NCI-H1417 treated with DMSO at 0.1 percent for 48 hours (cell line): ENCODE data around the gene ACTN4.

Experiments used
- DNase-seq: peaks from one replicate; lab custom pipeline; 2025; lab: John Stamatoyannopoulos, UW

The ACTN4 gene

DNA sequence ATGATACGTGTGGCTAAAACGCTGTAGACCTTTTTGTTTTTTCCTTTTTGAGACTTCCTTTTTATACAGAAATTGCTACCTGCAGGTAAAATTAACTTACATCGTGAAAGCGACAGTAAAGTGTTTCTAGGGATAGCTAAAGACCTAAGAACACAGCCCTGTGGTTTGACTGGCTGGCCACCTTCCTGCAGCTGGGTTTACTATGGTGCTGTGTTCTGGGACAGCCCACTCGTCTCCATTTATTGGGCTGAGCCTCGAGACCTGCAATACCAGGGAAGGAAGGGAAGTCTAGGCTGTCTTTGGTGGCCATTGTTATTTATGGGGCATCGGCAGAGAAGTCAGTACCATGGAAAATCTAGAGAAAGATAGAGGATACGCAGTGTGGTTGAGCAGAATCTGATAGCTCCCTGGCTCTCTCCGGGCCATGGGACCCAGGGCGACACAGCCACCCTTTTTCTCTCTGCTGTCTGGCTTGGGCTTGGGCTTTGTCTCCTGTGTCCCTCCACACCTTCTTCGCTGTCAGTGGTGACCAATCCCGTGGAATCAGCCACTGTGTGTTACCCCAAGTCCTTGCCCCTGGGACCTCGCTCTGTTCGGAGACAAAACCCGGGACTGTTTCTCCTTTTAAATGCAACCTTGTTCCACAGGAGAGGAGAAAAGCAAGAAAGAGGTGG, 30.9 kb downstream of the ACTN4 start:
- no peak for DNase-seq

- DNase-seq = no peak
Observed at GRCh38 chr19:38678891-38679494, 31.5 kb downstream of the ACTN4 start.

- DNase-seq = no peak
Observed at GRCh38 chr19:38679839-38680238, 32.4 kb downstream of the ACTN4 start.

DNA sequence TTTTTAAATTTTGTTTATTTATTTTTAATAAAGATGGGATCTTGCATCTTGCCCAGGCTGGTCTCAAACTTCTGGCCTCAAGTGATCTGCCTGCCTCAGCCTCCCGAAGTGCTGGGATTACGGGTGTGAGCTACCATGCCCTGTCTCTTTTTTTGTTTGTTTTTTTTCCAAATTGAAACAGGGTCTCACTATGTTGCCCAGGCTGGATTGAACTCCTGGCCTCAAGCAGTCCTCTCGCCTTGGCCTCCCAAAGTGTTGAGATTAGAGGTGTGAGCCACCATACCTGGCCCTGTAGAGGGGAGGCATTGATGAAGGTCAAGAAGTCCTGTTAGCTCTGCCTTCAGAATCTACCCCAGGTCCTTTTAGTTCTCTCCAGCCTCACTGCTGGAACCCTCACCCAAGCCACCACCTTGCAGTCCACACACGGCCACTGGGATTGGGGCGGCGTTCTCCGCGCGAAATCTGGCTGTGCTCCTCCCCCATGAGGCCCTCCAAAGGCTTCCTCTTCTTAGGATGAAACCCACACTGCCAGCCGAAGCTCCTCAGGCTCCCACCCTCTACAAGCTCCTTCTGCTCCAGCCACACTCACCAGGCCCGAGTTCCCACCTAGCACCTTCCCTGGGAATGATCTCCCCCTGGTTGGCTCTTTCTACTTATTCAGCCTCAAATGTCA, 34.9 kb downstream of the ACTN4 start:
- DNase-seq = no peak

DNA sequence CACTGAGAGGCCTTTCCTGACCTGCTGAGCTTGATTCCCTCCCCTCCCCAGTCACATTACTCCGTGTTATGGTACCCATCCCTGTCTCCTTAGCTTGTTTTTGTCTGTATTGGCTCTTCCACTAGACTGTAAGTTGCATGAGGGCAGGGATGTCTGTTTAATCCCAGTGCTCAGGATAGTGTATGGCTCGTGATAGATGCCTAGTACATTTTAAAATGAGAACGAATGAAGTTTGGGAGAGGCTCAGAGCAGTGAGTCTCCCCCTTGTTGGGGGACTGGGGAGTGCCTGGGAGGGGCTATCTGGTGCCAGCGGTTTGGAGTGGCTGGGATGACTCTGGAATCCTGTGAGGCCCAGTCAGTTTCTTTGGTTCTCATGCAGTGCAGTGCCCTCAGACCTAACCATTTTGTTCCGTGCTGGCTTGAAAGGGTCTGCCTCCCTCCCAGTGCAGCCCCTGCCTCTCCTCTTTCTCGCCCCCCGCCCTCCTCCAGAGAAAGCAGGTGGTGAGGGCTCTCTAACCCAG, 35.5 kb downstream of the ACTN4 start:
- no peak for DNase-seq

GRCh38 chr19:38683393-38684077, 36.1 kb downstream of the ACTN4 start:
- no peak for DNase-seq

DNA sequence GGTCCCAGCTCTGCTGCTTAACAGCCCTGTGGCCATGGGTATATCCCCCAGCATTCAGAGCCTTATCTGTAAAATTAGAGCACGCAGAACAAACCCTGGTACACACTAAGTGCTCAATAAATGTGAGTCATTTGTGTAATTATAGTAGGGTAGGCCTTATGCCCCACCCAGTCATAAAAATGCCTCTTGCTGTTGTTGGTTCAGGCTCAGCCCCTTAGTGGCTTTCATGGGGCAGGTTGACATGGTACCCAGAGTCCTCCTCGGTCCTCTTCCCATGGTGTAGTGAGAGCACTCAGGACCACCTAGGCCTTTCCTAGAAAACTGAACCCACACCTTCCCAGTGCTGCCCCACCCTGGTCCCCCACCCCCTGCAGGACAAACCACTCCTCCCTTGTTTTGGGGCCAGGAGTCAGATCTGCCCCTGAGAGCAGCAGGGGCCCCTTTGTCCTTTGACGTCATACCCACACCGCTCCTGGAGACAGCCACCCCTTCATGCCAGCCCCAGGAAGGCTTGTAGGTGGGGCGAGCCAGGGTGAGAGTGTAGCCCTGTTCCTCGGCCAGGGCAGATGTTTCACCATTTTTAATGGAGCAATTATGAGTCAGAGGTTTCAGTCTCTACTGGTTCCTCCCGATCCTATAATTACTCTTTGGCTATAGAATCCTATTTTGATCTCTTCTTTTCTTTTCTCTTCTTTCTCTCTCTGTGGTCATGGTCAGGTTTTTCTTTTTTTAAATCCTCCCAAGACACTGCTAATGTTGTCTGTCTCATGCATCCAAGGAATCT, 36.8 kb downstream of the ACTN4 start:
- DNase-seq = no peak

- no peak for DNase-seq
Observed at GRCh38 chr19:38684862-38685665, 37.6 kb downstream of the ACTN4 start.

DNA sequence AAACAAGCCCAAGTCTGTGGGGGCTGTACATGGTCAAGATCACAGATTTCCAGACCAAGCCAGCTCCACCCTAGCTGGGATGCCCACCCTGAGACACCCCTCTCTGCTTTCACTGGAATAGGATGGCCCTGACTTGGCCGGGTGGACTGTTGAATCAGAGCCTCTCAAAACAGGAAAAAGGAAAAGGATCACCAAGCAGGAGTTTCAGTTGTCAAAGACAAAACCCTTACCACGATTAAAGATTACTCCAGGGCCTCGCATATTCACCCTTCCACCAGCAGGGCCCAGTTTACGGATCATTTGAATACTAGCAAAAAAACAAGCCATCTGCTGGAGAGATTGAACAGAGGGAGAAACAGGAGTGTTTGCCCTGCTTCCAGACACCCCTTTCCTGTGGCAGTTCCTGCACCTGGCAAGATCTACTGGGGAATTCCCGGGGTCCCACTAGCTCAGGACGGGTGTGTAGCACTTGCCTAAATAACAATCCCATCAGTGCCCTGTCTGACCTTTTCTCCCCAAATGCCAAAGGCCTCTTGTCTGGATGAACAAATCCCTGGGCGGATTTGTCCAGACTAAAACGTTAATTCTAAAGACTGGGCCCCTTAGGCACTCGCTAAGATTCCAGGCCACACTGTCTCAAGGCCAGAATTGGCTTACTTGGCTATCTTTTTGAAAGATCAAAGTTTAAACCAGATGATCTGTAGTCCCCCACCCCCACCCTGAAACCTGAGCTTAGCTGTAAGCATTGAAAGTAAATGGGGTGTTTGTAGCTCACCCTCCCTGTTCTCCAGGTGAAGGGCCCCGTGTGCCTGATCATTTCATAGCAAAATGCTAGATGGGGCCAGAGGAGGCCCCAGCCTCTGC, 38.4 kb downstream of the ACTN4 start:
- no peak for DNase-seq

GRCh38 chr19:38686530-38686888, 39.1 kb downstream of the ACTN4 start:
- no peak for DNase-seq

- DNase-seq = no peak
Observed at GRCh38 chr19:38687837-38688378, 40.5 kb downstream of the ACTN4 start.

GRCh38 chr19:38690146-38690545, 42.7 kb downstream of the ACTN4 start:
- DNase-seq = no peak

GRCh38 chr19:38690832-38691231, 43.4 kb downstream of the ACTN4 start:
- no peak for DNase-seq

- no peak for DNase-seq
Observed at GRCh38 chr19:38691938-38692457, 44.5 kb downstream of the ACTN4 start.

DNA sequence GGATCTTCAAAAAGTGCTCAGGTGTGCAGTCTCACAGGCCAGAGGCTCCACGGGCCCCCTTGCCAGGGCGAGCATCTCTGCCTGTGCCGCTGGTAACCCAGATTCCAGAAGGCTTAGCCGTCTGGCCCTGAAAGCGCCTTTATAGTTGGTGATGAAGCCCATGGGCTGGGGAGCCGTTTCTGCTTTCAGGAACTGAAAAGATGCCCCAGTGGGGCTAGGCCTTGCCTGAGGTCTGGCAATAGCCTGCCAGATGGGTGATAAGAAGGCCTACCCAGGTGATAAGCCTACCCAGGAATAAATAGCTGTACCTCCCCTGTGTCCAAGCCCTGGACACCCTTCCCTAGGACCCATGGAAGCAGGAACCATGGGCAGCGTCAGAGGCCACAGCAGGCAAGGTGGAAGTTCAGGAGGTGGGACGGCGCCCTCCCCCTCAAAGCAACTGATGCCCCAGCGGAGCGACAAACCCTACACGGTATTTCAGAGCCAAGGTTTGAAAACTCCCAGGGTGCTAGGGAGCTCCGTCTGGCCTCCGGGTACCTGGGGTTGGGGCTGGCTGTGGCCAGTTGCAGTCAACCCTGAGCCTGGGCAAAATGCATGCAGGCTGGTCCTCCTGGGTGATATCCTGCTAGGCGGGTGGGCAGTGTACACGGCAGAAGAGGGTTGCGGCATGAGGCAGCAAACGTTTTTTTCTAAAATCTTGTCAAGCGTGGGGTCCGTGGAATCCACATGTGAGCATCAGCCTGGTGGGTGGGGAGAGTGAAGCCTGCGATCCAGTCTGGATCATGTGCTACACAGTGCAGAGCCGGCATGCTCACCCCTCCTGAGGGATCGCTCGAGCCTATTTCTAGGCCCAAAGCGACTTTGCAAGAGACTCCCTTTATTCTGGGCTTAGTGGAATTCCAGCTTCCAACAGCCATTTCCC, 45.3 kb downstream of the ACTN4 start:
- no peak for DNase-seq

GRCh38 chr19:38693380-38694223, 46.2 kb downstream of the ACTN4 start:
- DNase-seq = no peak

GRCh38 chr19:38695317-38695683, 47.9 kb downstream of the ACTN4 start:
- no peak for DNase-seq
